BJ (cell line): ENCODE data around the gene WNT5A. TPM values are rescaled to one million over a fixed set of nuclear protein-coding genes. Genes with fewer than 3 reads are reported as not detected.

Experiments used
- CTCF ChIA-PET: fragments of 350-600 bp; formaldehyde crosslinking; extraction: SDS; loops from one replicate; lab custom pipeline; 2021; ENCODE audit warnings: antibody characterized with exemption, inconsistent platforms; lab: Yijun Ruan, JAX
- POLR2A ChIA-PET: fragments of 300-600 bp; sonication (Branson Sonifier 250); formaldehyde crosslinking; extraction: SDS; loops from one replicate; lab custom pipeline; 2021; ENCODE audit warnings: antibody characterized with exemption; lab: Charles Lee
- DNase-seq: peaks from one replicate; pipeline ENCODE4 v3.0.0-alpha.2; 2011; ENCODE audit warnings: low read depth
- H3K27me3 ChIP-seq: 2 replicates; pipeline ENCODE4 v1.6.0; 2011; ENCODE audit warnings: low read length; ENCODE audit not compliant: control insufficient read depth, insufficient read depth
- H3K36me3 ChIP-seq: 2 replicates; pipeline ENCODE4 v1.5.1; 2011; ENCODE audit warnings: low read length; ENCODE audit not compliant: control insufficient read depth, insufficient read depth
- H3K4me3 ChIP-seq: 2 replicates; pipeline ENCODE4 v1.5.1; 2011; ENCODE audit warnings: low read depth, mild to moderate bottlenecking, control low read depth, low read length
- CTCF ChIP-seq: IDR thresholded peaks from 2 replicates; pipeline ENCODE4 v1.5.1; 2011; ENCODE audit warnings: low read depth, mild to moderate bottlenecking, control low read depth, inconsistent platforms, low read length, moderate library complexity; ENCODE audit not compliant: insufficient read depth
- polyA plus RNA-seq: library from polyadenylated mRNA; depleted of rRNA; stranded (reverse); fragments of >200 nt; gene quantifications from 2 replicates; pipeline ENCODE4 v1.2.3, GENCODE V29; 2011

WNT5A gene
- polyA plus RNA-seq, 1 experiment, result 627 TPM

- ChIA-PET CTCF (interaction anchor here (0.8 to 1.4 kb wide), 5 partner anchors 9 to 38 kb away, joined by 3 to 5 read pairs (median 3); no protein-coding TSS in a partner anchor), POLR2A (no interaction called here)
- Histone ChIP-seq H3K27me3 (no peaks in the 10 kb centered on the region; the same call in 1 of the 2 replicates), H3K36me3 (no peaks in the 10 kb centered on the region), H3K4me3 (no peak overlapping the region)
- TF ChIP-seq CTCF, result no peak
- no peak for DNase-seq
Observed at GRCh38 chr3:55521064-55521737, 34.1 kb upstream of the WNT5A start.

GRCh38 chr3:55519019-55519418 lies 31.9 kb upstream of the WNT5A start:
- no peak for DNase-seq
- POLR2A ChIA-PET, result no interaction called here
- CTCF ChIA-PET, result interaction anchor here (0.9 kb wide), 1 partner anchor 18 kb away, joined by 3 read pairs; no protein-coding TSS in a partner anchor

GRCh38 chr3:55518451-55518850 lies 31.3 kb upstream of the WNT5A start:
- TF ChIP-seq CTCF, result no peak
- H3K4me3 ChIP-seq, result no peak overlapping the region
- H3K27me3 ChIP-seq, result no peaks in the 10 kb centered on the region
- ChIA-PET CTCF (no interaction called here), POLR2A (no interaction called here)
- H3K36me3 ChIP-seq, result no peaks in the 10 kb centered on the region
- no peak for DNase-seq

More at GRCh38 chr3:55519019-55519418, 31.9 kb upstream of the WNT5A start:
- TF ChIP-seq CTCF, result no peak
- Histone ChIP-seq H3K36me3 (no peaks in the 10 kb centered on the region), H3K27me3 (no peaks in the 10 kb centered on the region), H3K4me3 (no peak overlapping the region)

- H3K4me3 ChIP-seq, result no peak overlapping the region
- H3K36me3 ChIP-seq, result no peaks in the 10 kb centered on the region
- DNase-seq, result no peak
- CTCF ChIA-PET, result no interaction called here
- TF ChIP-seq CTCF, result no peak
- no peaks in the 10 kb centered on the region for H3K27me3 ChIP-seq
- POLR2A ChIA-PET, result no interaction called here
Observed at GRCh38 chr3:55516392-55517030, 29.4 kb upstream of the WNT5A start.

- ChIA-PET CTCF (no interaction called here), POLR2A (interaction anchor here (0.5 to 0.6 kb wide), 2 partner anchors 9 to 527 kb away, joined by 3 to 8 read pairs; no protein-coding TSS in a partner anchor)
- DNase-seq, result no peak
- TF ChIP-seq CTCF, result no peak
- Histone ChIP-seq H3K4me3 (no peak overlapping the region), H3K27me3 (no peaks in the 10 kb centered on the region), H3K36me3 (no peaks in the 10 kb centered on the region)
Observed at GRCh38 chr3:55515550-55516246, 28.6 kb upstream of the WNT5A start.
